Cardiac muscle cell (in vitro differentiated cells and primary cell): ENCODE measurements around the gene ELF2. TPM values are rescaled to one million over a fixed set of nuclear protein-coding genes. Genes with fewer than 3 reads are reported as not detected.
A peak's percentile ranks its signal among the peaks of the same experiment; 100 is the strongest.
"Not testable (repeated sequence)": the region's sequence is repeated elsewhere in the genome, so short reads cannot be mapped to it uniquely, and the experiment has no call there.

ENCODE experiments used
- DNase-seq, 2 donors: peaks; one replicate each; pipeline versions ENCODE4 v3.0.0 to v3.0.0-alpha.2; 2010 to 2017; ENCODE audit warnings: low read depth in 1 of 2, low spot score in 1 of 2
- H3K27ac ChIP-seq: fragments of 200-600 bp; sonication (generic); 2 replicates; pipeline ENCODE4 v1.5.1; 2016
- H3K27me3 ChIP-seq: fragments of 200-600 bp; sonication (generic); 2 replicates; pipeline ENCODE4 v1.6.0; 2016; ENCODE audit warnings: control low read depth
- H3K36me3 ChIP-seq: fragments of 200-600 bp; sonication (generic); 2 replicates; pipeline ENCODE4 v1.5.1; 2016; ENCODE audit warnings: control low read depth
- H3K4me1 ChIP-seq: fragments of 200-600 bp; sonication (generic); 2 replicates; pipeline ENCODE4 v1.8.1; 2017; ENCODE audit warnings: low read depth, mild to moderate bottlenecking, mixed run types
- H3K4me3 ChIP-seq: fragments of 200-600 bp; sonication (generic); 2 replicates; pipeline ENCODE4 v1.5.1; 2016; ENCODE audit warnings: mild to moderate bottlenecking
- H3K9me3 ChIP-seq: fragments of 200-600 bp; sonication (generic); 2 replicates; pipeline ENCODE4 v1.5.1; 2017; ENCODE audit warnings: low read depth, mild to moderate bottlenecking, control low read depth
- polyA plus RNA-seq: library from polyadenylated mRNA; unstranded; fragments of >200 nt; fragmentation: Nextera tagmentation; extraction: Ambion mirVana; gene quantifications from 2 replicates; pipeline ENCODE4 v1.2.1, GENCODE V29; 2016
- total RNA-seq: library from RNA; depleted of rRNA; stranded (reverse); fragments of >200 nt; gene quantifications from 2 replicates; pipeline ENCODE4 v1.2.3, GENCODE V29; 2016
- TF ChIP-seq, protein P1 (sequence below): IDR thresholded peaks from 2 replicates; pipeline ENCODE4 v1.5.1; 2012; ENCODE audit warnings: low read depth, mild to moderate bottlenecking, low read length

The ELF2 gene
- total and polyA plus RNA-seq, 2 experiments from 2014 or later = 45.7 to 57.5 TPM

DNA sequence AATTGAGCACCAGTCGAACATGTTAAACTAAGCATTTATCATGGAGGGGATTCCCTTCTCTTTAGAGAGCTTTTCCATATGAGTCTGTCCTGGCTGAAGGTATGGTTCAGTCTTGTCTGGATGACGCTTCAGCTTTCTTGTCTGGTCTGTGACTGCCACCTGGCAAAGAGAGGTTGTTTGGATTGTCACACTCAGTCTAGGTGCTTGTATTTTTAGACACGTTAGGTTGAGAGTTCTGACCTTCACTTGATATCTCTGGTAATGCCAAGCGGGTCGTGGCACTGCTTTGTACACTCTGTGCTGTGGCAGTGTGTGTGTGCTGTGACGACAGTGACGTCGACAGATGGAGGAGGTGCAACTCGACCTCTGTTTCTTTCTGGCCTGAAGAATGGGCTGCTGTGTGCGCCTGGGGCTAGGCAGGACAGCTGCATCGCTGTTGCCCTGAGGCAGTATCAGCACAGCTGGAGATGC, 148.8 kb downstream of the ELF2 start:
- peak overlapping the region; percentile 79 for H3K27ac ChIP-seq
- H3K9me3 ChIP-seq = no peaks in the 10 kb centered on the region
- no peak overlapping the region for H3K4me3 ChIP-seq
- H3K27me3 ChIP-seq = no peaks in the 10 kb centered on the region
- peaks cover 10% of the 10 kb centered on the region for H3K4me1 ChIP-seq
- TF ChIP-seq, protein P1, sequence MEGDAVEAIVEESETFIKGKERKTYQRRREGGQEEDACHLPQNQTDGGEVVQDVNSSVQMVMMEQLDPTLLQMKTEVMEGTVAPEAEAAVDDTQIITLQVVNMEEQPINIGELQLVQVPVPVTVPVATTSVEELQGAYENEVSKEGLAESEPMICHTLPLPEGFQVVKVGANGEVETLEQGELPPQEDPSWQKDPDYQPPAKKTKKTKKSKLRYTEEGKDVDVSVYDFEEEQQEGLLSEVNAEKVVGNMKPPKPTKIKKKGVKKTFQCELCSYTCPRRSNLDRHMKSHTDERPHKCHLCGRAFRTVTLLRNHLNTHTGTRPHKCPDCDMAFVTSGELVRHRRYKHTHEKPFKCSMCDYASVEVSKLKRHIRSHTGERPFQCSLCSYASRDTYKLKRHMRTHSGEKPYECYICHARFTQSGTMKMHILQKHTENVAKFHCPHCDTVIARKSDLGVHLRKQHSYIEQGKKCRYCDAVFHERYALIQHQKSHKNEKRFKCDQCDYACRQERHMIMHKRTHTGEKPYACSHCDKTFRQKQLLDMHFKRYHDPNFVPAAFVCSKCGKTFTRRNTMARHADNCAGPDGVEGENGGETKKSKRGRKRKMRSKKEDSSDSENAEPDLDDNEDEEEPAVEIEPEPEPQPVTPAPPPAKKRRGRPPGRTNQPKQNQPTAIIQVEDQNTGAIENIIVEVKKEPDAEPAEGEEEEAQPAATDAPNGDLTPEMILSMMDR = no peak
- H3K36me3 ChIP-seq = no peaks in the 10 kb centered on the region
- DNase-seq = peak in 1 of 2 donors; percentile 15

DNA sequence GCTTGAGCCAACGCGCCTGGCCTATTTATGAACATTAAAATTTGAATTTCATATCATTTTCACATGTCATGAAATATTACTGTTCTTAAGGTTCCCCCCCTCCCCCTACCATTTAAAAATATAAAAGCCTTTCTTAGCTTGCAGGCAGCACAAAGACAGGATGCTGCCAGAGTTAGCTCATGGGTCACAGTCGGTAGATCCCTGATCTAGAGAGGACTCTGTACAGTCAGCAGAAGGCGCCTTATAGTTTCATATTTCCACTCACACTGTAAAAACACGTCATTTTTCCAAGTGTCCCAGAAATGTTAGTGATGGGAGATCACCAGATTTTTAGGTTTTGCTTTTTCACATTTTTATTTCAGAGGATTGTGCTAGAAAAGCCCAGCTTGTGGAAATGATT, 149.2 kb downstream of the ELF2 start:
- TF ChIP-seq, protein P1 = no peak
- H3K4me3 ChIP-seq = no peak overlapping the region
- H3K4me1 ChIP-seq = peaks cover 10% of the 10 kb centered on the region
- H3K9me3 ChIP-seq = no peaks in the 10 kb centered on the region
- no peaks in the 10 kb centered on the region for H3K36me3 ChIP-seq
- peak overlapping the region; percentile 79 for H3K27ac ChIP-seq
- H3K27me3 ChIP-seq = no peaks in the 10 kb centered on the region
- no peak for DNase-seq

DNA sequence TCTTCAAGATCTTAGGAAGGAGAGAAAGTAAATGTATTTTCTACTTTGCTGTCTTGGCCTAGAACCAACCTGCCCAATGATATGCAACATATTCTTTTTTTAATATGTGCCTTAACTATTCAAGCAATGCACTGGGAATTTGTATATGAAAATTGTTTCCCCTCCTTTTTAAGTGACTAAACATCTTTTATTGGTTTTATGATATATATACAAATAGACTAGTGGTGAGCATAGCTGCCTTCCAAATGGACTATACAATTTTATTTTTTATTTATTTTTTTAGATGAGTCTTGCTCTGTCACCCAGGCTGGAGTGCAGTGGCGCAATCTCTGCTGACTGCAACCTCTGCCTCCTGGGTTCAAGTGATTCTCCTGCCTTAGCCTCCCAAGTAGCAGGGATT, 151.2 kb downstream of the ELF2 start:
- Histone ChIP-seq H3K36me3 (no peaks in the 10 kb centered on the region), H3K4me3 (no peak overlapping the region)
- TF ChIP-seq, protein P1 = no peak

DNA sequence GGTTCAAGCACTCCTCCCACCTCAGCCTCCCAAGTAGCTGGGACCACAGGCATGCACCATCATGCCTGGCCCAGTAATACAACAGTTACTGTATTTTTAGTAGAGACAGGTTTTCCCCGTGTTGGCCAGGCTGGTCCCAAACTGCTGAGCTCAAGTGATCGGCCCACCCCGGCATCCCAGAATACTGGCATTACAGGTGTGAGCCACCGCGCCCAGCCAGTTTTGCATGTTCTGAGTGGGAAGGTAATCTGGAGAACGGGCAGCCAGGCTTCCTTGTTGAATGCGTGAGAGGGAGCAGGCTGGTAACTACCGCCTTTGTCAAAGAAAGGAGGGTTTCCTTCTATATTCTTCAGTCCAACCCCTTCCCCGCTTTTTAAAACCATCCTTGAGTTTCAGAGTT, 152.3 kb downstream of the ELF2 start:
- TF ChIP-seq, protein P1 = no peak
- no peak overlapping the region for H3K27ac ChIP-seq
- no peak overlapping the region for H3K4me3 ChIP-seq
- H3K36me3 ChIP-seq = no peaks in the 10 kb centered on the region
- H3K27me3 ChIP-seq = no peaks in the 10 kb centered on the region
- H3K9me3 ChIP-seq = no peaks in the 10 kb centered on the region
- no peak for DNase-seq
- H3K4me1 ChIP-seq = peaks cover 10% of the 10 kb centered on the region

More for the DNA sequence above, 151.2 kb downstream of the ELF2 start:
- Histone ChIP-seq H3K27ac (no peak overlapping the region), H3K9me3 (no peaks in the 10 kb centered on the region), H3K27me3 (no peaks in the 10 kb centered on the region), H3K4me1 (peaks cover 10% of the 10 kb centered on the region)
- no peak for DNase-seq

DNA sequence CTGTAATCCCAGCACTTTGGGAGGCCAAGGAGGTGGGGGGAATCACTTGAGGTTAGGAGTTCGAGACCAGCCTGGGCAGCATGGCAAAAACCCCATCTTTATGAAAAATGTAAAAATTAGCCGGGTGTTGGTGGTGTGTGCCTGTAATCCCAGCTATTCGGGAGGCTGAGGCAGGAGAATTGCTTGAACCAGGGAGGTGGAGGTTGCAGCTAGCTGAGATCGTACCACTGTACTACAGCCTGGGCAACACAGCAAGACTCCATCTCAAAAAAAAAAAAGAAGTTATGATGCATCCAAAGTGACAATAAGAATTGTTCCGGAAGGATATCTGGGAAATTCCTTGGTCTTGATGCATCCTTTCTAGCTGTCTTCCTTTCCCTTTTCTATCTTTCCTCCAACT, 154.2 kb downstream of the ELF2 start:
- TF ChIP-seq, protein P1 = no peak
- Histone ChIP-seq H3K27me3 (no peaks in the 10 kb centered on the region), H3K27ac (no peak overlapping the region), H3K36me3 (no peaks in the 10 kb centered on the region), H3K9me3 (no peaks in the 10 kb centered on the region), H3K4me1 (peaks cover 8% of the 10 kb centered on the region), H3K4me3 (no peak overlapping the region)
- no peak for DNase-seq

DNA sequence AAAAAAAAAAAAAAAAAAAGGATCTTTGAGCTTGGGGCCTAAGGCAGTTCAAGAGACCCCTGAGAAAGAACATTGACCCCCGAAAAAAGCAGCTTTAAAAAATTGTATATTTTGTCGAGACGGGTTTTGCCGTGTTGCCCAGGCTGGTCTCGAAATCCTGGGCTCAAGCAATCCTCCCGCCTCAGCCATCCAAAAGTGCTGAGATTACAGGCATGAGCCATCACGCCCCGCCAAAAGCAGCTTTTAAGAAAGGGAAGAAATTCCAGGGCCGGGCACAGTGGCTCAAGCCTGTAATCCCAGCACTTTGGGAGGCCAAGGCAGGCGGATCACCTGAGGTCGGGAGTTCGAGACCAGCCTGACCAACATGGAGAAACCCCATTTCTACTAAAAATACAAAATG, 155.9 kb downstream of the ELF2 start:
- H3K4me3 ChIP-seq, H3K27ac ChIP-seq, H3K4me1 ChIP-seq, DNase-seq, H3K27me3 ChIP-seq, H3K9me3 ChIP-seq, H3K36me3 ChIP-seq: not testable (repeated sequence)
